DMS 273 treated with DMSO at 0.1 percent for 48 hours (cell line): ENCODE data around the gene ARAP1.

Source experiments
- DNase-seq: peaks from one replicate; lab custom pipeline; 2025; lab: John Stamatoyannopoulos, UW

Gene ARAP1

DNA sequence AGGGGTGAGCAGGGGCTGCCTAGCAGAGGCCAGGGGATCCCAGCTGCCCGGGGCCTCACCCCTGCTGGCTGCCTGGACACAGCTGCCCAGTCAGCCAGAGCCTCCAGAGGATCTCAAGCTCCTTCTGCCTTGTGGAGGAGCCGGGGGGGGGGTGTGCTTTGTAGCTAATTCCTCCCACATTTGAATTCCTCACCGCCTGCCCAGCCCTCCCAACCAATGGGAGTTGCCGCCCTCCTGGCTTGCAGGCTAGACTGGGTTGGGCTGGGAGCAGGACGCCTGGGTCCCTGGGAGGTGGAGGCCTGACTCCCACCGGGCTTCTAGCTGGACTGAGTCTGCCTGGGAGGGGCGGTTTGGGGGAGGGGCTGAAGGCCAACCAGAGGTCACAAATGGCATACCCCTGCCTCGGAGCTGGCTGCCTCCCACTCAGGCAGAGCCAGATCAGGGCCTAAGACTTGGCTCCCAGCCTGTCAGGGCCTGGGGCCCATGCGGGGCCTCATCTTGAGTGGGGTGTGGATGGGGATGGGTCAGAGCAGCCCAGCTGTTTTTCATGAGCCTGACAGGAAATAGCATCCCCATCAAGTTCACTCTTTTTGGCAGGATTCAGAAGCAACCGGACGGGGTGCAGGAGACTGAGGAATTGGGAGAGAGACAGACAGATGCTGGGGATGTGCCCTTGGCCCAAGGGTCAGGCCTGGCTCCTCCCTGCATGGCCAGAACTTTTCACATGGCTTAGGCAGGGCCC lies 48.8 kb downstream of the ARAP1 start:
- DNase-seq = no peak

DNA sequence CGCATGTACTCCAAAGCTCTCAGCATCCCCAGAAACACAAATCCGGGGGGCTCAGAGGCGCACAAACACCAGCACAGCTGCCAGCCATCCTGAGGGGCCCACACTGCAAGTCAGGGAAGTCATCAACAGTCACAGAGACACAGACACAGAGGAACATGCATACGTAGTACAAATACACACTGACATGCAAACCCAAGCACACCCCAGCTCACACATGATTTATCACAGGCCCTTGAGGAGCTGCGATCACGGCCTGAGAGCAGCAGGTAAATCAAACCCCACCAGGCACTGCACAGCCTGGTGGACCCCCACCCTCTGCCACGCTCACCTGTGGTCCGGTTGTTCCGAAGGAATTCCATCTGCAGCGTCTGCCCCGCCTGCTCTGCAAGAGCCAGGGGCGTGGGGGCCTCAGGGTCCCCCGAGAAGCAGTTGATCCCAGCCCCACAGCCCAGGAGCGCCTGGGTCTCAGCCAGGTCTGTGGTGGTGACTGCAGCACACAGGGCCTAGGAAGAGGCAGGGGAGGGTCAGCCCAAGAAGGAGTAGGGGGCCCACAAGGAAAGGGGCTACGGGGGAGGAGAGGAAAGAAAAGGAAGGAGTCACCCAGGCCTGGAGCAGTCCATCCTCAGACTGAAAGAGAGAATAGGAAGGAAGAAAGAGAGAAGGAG lies 49.5 kb downstream of the ARAP1 start:
- no peak for DNase-seq

- DNase-seq = no peak
Measured at GRCh38 chr11:72702096-72702495, 50.1 kb downstream of the ARAP1 start.

- DNase-seq = no peak
Measured at GRCh38 chr11:72701466-72701865, 50.7 kb downstream of the ARAP1 start.

DNA sequence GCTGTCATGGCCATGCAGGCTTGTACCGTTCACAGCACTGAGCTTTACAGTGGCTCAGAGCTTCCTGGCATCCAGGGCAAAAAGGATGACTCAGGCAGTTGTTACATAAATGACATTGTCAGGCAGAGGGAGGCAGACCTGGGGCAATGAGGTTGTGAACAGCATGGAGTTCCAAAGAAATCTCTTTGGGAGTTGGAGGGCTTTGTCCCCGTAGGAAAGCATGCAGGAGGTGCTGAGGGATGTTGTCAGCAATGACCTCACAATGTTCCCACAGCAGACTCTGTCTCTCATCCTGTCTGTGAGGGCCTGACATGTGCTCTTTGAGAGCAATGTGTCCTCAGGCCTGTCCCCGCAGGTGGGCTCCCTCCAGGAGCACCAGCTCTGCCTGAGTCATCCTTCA lies 52.1 kb downstream of the ARAP1 start:
- DNase-seq = no peak

DNA sequence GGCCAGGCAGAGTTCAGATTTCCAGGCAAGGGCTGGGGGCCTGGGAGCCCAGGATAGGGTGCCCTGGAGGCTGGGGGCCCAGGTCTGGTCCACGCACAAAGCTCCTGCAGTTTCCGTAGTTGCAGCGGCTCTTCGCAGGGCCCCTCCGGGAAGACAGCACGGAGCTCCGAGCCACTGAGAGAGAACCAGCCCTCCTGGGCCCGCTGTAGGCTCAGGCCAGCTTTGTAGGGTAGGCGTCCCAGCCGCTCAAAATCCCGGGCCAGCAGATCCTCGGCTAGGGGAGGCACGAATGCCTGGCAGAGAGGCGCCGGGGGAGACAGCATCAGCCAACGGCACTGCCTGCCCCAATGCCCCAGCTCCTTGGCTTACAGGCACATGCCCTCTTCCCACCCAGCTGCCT lies 54.4 kb downstream of the ARAP1 start:
- no peak for DNase-seq

DNA sequence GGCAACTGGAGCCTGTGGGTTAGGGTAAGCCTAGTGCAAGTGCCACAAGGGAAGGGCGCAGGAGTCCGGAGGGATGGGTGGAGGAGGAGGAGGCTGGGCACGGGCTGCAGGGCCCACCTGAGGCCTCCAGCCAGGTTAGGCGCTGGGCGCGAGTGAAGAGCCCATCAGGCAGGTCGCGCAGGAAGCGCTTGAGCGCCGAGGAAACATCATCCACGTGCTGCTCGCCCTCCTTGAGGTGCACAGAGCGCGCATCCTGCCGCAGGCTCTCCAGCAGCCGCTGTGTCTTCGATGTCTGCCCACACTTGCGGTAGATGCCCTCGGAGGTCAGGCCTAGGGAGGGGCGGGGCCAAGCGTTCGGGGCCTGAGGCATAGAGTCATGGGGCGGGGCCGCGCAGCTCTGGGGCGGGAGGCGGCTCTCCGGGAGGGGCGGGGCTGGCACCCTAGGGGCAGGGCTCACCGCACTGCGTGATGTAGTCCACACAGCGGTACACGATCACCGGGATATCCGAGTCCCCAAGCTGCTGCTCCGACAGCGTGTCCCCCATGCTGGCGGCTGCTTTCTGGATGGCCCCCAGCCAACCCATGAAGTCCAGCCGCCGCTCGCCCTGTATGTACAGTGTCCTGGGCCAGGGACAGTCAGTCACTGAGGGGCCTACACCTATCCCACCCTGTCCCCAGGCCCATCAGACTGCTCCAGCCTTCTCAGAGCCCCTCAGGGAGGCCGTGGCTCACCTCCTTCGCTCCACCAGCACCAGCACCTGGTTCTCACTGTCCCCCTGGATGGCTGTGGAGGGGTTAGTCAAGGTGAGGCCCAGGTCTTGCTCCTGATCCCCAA lies 55.1 kb downstream of the ARAP1 start:
- DNase-seq = no peak

- DNase-seq = no peak
Measured at GRCh38 chr11:72695354-72695753, 56.9 kb downstream of the ARAP1 start.

DNA sequence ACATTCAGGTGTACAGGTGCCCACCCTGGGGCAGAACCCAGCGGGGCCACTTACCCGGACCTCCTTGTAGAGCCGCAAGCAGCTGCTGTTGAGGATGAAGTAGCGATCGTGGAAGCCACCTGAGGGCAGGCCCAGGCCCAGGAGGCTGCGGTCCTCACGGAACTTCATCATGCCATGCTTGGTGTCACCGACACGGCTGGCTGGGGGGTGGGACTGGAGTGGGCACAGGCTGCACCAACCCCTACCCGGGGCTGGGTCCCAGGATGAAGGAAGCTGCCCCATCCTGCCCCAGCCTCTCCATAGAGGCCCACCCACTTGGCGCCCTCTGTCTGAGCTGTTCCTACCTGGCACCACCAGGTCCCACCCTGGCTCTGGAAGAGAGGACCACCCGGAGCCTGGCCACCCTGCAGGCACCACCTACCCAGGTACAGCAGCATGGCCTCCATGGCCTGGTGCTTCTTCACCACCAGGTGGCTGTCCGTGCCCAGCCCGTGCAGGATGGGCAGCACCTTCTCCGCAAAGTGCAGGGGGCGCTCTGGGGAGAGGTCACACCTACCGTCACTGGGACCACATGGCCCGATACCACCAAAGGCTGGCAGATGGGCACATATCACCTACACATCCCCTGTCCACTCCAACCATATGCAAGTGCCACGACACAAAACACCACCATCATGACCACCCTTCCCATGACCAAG lies 58.8 kb downstream of the ARAP1 start:
- no peak for DNase-seq

DNA sequence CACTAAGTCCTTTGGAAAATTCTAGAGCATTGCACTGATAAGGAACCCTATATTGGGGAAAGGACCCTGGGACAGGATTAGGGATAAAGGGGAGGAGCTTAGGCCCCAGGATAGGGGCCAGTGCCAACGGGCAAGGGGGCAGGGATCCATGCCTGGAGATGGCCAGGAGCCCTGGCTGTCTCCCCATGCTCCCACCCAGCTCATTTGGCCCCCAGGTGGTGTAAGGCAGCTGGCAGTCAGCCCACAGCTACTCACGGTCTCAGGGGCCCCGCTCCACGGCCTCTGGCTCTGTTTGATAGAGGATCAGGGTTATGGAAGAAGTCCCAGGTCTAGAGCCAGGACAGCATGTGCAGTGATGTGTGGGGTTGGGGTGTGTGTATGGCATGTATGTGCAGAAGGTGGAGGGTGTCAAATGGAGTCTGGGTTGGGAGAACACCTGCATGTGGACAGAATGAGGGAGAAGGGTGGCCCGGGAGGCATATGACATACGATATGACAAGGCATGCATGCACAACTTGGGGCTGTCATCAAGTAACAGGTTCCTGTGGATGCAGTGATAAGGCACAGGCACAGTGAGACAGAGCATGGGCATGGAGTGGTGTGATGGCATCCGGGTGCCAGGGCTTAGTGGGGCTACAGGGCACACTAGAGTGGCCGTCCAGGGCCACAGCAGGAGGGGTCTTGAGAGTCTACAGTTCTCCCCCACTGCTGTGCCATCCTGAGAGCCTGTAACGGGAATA lies 59.5 kb downstream of the ARAP1 start:
- no peak for DNase-seq

- DNase-seq = no peak
Measured at GRCh38 chr11:72690166-72690565, 62.0 kb downstream of the ARAP1 start.

DNA sequence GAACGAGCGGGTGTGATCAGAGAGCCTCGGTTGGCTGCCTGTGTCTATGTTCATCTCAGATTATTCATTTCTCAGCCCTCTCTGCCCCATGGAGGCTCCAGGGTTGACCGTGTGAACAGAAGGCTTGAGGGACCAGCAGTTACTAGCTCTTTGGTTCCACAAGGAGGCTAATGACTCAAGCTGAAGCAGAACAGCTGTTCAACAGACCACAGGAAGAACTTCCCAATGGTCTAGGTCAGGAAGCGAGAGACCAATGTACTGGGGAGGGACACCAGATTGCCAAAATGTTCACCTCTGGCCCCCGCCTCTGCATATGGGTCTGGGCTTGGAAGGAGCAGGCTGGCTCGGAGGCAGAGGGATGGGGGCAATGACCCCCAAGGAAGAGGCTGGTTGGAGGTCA lies 63.3 kb downstream of the ARAP1 start:
- DNase-seq = no peak

- no peak for DNase-seq
Measured at GRCh38 chr11:72688486-72688885, 63.7 kb downstream of the ARAP1 start.

- no peak for DNase-seq
Measured at GRCh38 chr11:72687326-72687725, 64.9 kb downstream of the ARAP1 start.

GRCh38 chr11:72686639-72687220 lies 65.5 kb downstream of the ARAP1 start:
- no peak for DNase-seq

DNA sequence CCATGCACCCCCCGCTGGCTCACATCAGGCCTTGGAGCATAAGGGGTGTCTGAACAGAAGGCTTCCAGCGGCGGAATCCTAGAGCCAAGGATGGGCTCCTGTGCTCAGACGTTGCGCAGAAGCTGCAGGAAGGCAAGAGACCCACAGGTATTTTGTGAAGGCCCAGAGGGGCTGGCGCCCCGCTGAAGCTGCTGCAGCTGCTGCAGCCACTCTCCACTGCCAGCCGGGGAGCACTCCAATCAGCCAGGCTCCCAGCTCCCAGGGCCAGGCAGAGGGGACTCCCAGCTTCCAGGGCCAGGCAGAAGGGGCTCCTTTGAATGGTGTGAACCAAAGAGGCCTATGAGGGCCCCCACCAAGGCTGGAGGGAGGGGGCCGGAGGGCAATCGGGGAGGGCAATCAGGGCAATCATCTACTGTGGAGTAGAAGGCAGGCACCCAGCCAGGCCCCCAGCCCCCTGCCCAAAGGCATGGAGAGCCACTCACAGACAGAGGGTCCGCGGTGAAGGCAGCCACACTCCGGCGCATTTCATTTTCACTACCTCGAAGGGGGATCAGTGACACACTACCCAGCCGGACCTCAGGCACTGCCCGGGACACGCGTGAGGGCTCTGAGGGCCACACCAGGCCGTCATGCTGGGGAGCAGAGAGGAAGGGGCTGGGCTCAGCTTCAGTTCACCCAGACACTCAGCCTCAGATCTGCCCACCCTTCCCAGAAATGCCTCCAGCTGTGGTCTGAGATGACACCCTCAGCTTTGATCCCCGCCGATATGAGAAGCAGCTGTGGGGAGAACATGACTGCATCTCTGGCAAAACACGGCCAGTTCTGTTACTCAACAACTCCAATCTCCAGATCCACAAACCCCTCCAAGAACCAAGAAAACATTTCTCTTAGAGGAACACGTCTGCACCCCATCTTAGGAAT lies 66.4 kb downstream of the ARAP1 start:
- no peak for DNase-seq

GRCh38 chr11:72684236-72684912 lies 67.8 kb downstream of the ARAP1 start:
- no peak for DNase-seq

DNA sequence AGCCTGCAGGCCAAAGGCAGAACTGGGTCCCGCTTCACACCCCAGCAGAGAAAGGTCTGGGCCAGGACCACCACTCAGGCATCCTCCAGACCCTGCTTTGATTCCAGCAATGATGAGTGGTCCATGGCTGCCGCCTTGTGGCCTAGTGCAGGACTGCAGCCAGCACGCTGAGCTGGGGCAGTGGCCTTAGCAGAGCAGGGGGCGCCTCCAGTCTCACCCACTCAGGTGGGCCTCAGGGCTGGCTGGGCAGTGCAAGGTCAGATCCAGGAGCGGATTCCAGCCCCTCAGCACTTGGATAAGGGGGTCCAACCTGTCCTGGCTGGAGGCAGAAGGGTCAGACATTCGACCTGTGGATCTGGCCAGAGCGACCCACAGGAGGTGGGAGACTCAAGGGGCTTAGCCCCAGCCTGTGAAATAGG lies 68.4 kb downstream of the ARAP1 start:
- no peak for DNase-seq

- DNase-seq = no peak
Measured at GRCh38 chr11:72682858-72683243, 69.4 kb downstream of the ARAP1 start.
